SK-N-MC (cell line): ENCODE results near the gene TRIM52.

ENCODE experiments used
- EZH2 ChIP-seq: fragments of 200-600 bp; sonication (generic); IDR thresholded peaks from one replicate; pipeline ENCODE4 v1.6.1; 2017; ENCODE audit warnings: antibody characterized with exemption
- POLR2AphosphoS5 ChIP-seq: IDR thresholded peaks from 2 replicates; pipeline ENCODE4 v1.6.1; 2012; ENCODE audit warnings: mild to moderate bottlenecking, low read depth, low read length, borderline replicate concordance

GRCh38 chr5:181246276-181247049 is 14.5 kb downstream of the TRIM52 start:
- TF ChIP-seq POLR2AphosphoS5 (peak; percentile 88), EZH2 (no peak)
